NCI-H82 treated with DMSO at 0.1 percent for 48 hours (cell line): ENCODE results near the gene TMEM225B.
"Not testable (repeated sequence)": the region's sequence is repeated elsewhere in the genome, so short reads cannot be mapped to it uniquely, and the experiment has no call there.

ENCODE experiments used
- DNase-seq: peaks from one replicate; lab custom pipeline; 2025; ENCODE audit not compliant: unreplicated experiment; lab: John Stamatoyannopoulos, UW

TMEM225B gene

GRCh38 chr7:99579281-99579955, 18.6 kb upstream of the TMEM225B start:
- DNase-seq, result no peak

- peak; percentile 19 for DNase-seq
Observed at GRCh38 chr7:99579956-99580777, 17.9 kb upstream of the TMEM225B start.

DNA sequence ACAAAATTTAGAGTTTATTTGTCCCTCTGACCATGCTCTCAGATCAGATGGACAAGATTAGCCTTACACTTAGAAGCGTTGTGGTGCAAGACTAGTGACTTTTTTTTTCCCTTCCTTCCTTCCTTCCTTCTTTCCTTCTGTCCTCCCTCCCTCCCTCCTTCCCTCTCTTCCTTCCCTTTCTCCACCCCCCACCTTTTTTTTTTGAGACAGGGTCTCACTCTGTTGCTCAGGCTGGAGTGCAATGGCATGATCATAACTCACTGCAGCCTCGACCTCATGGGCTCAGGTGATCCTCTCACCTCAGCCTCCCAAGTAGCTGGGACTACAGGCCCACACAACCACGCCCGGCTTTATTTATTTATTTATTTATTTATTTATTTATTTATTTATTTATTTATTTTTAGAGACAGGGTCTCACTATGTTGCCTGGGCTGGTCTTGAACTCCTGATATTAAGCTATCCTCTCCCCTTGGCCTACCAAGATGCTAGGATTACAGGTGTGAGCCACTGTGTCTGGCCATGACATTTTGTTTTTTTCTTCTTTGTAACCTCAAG, 17.2 kb upstream of the TMEM225B start:
- not testable (repeated sequence) for DNase-seq

- DNase-seq, result no peak
Observed at GRCh38 chr7:99588868-99589267, 9.2 kb upstream of the TMEM225B start.

DNA sequence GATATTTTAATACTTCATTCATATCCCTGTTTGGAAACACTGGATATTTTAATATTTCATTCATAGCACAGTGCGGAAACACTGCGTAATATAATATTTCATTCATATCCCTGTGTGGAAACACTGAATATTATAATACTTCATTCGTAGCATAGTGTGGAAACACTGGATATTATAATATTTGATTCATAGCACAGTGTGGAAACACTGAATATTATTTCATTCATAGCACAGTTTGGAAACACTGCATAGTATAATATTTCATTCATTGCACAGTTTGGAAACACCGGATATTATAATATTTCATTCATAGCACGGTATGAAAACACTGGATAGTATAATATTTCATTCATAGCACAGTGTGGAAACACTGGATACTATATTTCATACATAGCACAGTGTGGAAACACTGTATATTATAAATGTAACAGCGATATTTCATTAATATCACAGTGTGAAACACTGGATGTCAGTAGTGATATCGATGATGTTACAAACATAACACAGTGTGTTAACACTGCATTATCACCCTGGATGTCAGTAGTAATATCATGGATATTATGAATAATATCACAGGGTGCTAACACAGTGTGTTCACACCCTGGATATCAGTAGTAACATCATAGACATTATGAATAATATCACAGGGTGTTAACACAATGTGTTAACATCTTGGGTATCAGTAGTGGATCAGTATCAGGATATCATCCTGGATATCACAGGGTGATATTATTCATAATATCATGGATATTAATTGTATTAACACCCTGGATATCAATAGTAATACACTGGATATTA, 2.9 kb upstream of the TMEM225B start:
- no peak for DNase-seq

GRCh38 chr7:99596408-99596955, 1.6 kb upstream of the TMEM225B start:
- no peak for DNase-seq

GRCh38 chr7:99599836-99600235, 1.8 kb downstream of the TMEM225B start:
- DNase-seq, result no peak

- no peak for DNase-seq
Observed at GRCh38 chr7:99601656-99602310, 3.7 kb downstream of the TMEM225B start.

DNA sequence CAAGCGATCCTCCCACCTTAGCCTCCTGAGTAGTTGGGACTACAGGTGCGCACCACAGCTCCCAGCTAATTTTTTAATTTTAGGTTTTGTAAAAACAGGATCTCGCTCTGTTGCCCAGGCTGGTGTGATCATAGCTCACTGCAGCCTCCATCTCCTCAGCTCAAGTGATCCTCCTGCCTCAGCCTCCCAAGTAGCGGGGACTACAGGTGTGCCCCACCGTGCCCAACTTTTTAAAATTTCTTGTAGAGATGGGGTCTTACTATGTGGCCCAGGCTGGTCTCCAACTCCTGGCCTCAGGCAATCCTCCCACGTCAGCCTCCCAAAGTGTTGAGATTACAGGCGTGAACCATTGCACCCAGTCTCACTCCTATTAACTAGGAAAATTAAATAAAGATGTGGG, 7.5 kb downstream of the TMEM225B start:
- DNase-seq, result no peak

DNA sequence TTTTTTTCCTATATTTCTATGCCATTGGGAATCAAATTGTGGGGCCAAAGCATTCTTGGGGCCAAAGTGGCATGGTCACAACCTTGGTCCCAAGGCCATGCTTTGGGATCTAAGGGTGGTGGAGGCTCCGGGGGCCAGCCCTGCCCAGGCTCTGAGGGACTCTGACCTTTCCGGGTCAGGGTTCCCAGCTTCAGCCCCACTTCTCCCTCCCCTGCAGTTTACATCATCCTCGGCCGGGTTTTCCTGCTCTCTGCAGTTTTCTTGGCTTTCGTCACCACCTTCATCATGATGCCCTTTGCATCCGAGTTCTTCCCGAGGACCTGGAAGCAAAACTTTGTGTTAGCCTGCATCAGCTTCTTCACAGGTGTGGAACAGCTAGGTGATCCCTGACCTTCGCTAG, 8.5 kb downstream of the TMEM225B start:
- DNase-seq, result no peak

DNA sequence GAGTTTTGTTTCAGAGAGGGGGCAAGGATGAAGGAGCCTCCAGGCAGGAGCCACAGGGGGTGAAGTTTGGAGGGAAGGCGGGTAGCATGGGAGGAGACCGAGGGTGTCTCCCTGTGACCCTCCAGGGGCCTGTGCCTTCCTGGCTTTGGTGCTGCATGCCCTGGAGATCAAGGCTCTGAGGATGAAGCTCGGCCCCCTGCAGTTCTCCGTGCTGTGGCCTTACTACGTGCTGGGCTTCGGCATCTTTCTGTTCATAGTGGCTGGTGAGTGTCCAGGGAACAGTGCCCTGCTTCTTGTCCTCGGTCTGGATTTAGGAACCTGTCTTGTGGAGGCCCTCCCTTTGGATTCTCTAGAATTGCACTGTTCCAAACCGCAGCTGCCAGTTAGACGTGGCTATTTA, 9.5 kb downstream of the TMEM225B start:
- DNase-seq, result no peak

GRCh38 chr7:99614495-99614894, 16.4 kb downstream of the TMEM225B start:
- DNase-seq, result no peak

DNA sequence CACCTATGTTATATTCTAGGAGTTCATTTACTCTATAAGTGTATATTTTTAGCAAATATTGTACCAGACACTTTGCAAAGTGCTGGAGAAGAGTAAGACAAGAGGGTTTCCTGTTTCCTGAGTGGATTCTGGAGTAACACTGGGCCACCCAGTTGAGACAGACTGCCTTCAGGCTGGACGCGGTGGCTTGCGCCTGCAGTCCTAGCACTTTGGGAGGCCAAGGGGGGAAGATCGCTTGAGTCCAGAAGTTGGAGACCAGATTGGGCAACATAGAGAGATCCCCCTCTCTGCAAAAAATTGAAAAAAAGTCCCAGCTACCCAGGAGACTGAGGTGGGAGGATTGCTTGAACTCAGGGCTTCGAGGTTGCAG, 17.9 kb downstream of the TMEM225B start:
- DNase-seq, result no peak

GRCh38 chr7:99616359-99617191, 18.5 kb downstream of the TMEM225B start, which contains the start of gene ZSCAN25:
ZSCAN25 (plus strand) TSS chr7:99616946; CDS start chr7:99619607, 2,661 bp downstream.
- peak; percentile 74 for DNase-seq

- no peak for DNase-seq
Observed at GRCh38 chr7:99617192-99617781, 19.2 kb downstream of the TMEM225B start.

GRCh38 chr7:99618726-99619125, 20.7 kb downstream of the TMEM225B start:
- DNase-seq, result no peak

DNA sequence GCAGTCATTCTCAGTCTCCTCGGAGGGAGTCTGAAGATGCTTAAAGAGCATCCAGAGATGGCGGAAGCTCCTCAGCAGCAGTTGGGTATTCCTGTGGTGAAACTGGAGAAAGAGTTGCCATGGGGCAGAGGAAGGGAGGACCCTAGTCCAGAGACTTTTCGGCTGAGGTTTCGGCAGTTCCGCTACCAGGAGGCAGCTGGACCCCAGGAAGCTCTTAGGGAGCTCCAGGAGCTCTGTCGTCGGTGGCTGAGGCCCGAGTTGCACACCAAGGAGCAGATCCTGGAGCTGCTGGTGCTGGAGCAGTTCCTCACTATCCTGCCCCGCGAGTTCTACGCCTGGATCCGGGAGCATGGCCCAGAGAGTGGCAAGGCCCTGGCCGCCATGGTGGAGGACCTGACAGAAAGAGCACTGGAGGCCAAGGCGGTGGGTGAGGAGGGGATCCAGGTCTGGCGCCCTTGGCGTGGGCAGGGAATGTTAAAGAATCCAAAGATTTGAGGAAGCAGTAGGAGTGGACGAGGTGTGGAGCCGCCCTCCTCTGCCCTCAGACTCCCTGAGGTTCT, 21.6 kb downstream of the TMEM225B start:
- DNase-seq, result no peak

DNA sequence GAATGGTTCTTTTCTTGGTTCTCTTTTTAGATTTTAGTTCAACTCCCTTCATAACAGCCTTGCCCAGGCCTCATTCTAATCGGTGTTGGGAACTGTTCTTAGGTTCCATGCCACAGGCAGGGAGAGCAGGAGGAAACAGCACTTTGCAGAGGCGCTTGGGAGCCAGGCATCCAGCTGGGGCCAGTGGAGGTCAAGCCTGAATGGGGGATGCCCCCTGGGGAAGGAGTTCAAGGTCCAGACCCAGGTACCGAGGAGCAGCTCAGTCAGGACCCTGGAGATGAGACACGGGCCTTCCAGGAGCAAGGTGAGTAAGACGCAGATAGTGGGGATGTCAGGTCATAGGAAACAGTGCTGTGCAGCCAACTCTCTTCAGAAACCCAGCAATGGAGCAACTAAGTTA, 23.2 kb downstream of the TMEM225B start:
- no peak for DNase-seq

GRCh38 chr7:99622596-99622995, 24.5 kb downstream of the TMEM225B start:
- DNase-seq, result no peak
